Muscle layer of colon (tissue), 2 donors: ENCODE measurements around the gene MAPK12.
A peak's percentile ranks its signal among the peaks of the same experiment; 100 is the strongest.

Source experiments
- H3K27ac ChIP-seq: one replicate; pipeline ENCODE4 v1.7.0; 2013; ENCODE audit warnings: low read depth, mild to moderate bottlenecking, low read length, moderate library complexity
- H3K27me3 ChIP-seq, 2 donors: one replicate each; pipeline ENCODE4 v1.7.0; 2013; ENCODE audit warnings: low read length in 2 of 2, mild to moderate bottlenecking in 2 of 2; ENCODE audit not compliant: insufficient read depth in 2 of 2, control insufficient read depth in 1 of 2
- H3K36me3 ChIP-seq: one replicate; pipeline ENCODE4 v1.7.0; 2013; ENCODE audit warnings: mild to moderate bottlenecking, low read length; ENCODE audit not compliant: insufficient read depth
- H3K4me1 ChIP-seq: one replicate; pipeline ENCODE4 v1.7.0; 2013; ENCODE audit warnings: mild to moderate bottlenecking, low read length; ENCODE audit not compliant: insufficient read depth
- H3K4me3 ChIP-seq, 2 donors: one replicate each; pipeline ENCODE4 v1.7.0; 2013; ENCODE audit warnings: low read length in 2 of 2, low read depth in 1 of 2, mild to moderate bottlenecking in 1 of 2, moderate library complexity in 1 of 2
- H3K9ac ChIP-seq: one replicate; pipeline ENCODE4 v1.7.0; 2013; ENCODE audit warnings: low read length
- H3K9me3 ChIP-seq: one replicate; pipeline ENCODE4 v1.7.0; 2013; ENCODE audit warnings: mild to moderate bottlenecking, low read length
- donor health status: abdominal sarcoma.
- donor health status: Adenocarcinoma of cecum.

MAPK12 gene

GRCh38 chr22:50219800-50220602 lies 41.5 kb downstream of the MAPK12 start:
- peak overlapping the region in 1 of 2 donors; percentile 20 for H3K4me3 ChIP-seq
- no peak overlapping the region for H3K27ac ChIP-seq
- no peaks in the 10 kb centered on the region for H3K9me3 ChIP-seq
- H3K4me1 ChIP-seq = no peaks in the 10 kb centered on the region
- H3K27me3 ChIP-seq = no peaks in the 10 kb centered on the region
- no peak overlapping the region for H3K9ac ChIP-seq
- H3K36me3 ChIP-seq = peaks cover 76% of the 10 kb centered on the region

GRCh38 chr22:50218996-50219727 lies 42.3 kb downstream of the MAPK12 start:
- peaks cover 74% of the 10 kb centered on the region for H3K36me3 ChIP-seq
- H3K4me1 ChIP-seq = no peaks in the 10 kb centered on the region
- H3K4me3 ChIP-seq = no peak overlapping the region
- H3K27me3 ChIP-seq = no peaks in the 10 kb centered on the region
- H3K27ac ChIP-seq = no peak overlapping the region
- H3K9me3 ChIP-seq = no peaks in the 10 kb centered on the region
- no peak overlapping the region for H3K9ac ChIP-seq

DNA sequence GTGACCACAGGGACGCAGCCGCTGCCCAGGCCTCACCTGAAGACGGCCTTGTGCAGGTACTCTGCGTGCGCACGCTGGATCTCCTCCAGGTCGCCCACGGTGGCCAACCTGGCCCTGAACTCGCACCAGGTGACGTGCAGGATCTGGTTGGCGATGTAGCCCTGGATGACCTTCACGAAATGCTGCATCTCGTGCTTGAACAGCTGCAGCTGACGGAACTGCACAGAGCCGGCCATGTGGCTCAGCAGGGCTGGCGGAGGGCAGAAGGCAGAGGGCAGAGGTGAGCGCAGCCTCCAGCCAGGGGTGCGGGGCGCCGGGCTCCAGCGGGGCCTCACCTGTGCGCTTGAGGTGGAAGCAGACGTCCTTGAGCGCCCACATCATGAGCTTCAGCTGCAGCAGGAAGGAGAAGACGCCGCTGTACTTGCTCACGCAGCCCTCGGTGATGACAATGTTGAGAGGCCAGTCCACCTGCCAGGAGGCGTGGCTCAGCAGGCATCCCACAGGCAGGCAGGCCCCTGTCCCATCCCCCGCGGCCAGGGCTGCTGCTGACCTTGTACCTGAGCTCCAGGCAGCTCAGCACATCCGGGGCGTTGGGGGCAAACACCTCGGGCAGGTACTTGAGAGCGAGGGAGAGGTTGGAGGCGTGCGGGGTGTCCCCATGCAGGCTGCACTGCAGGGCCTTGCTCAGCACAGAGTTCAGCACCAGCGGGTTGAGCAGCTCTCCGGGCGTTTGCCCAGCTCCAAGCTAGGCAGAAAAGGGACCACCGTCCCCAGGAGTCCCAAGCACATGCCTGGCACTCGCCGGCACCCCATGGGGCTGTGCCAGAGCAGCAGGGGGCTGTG lies 43.1 kb downstream of the MAPK12 start:
- H3K4me3 ChIP-seq = no peak overlapping the region
- H3K4me1 ChIP-seq = no peaks in the 10 kb centered on the region
- no peaks in the 10 kb centered on the region for H3K9me3 ChIP-seq
- no peaks in the 10 kb centered on the region for H3K27me3 ChIP-seq
- peaks cover 69% of the 10 kb centered on the region for H3K36me3 ChIP-seq
- no peak overlapping the region for H3K9ac ChIP-seq
- H3K27ac ChIP-seq = no peak overlapping the region

DNA sequence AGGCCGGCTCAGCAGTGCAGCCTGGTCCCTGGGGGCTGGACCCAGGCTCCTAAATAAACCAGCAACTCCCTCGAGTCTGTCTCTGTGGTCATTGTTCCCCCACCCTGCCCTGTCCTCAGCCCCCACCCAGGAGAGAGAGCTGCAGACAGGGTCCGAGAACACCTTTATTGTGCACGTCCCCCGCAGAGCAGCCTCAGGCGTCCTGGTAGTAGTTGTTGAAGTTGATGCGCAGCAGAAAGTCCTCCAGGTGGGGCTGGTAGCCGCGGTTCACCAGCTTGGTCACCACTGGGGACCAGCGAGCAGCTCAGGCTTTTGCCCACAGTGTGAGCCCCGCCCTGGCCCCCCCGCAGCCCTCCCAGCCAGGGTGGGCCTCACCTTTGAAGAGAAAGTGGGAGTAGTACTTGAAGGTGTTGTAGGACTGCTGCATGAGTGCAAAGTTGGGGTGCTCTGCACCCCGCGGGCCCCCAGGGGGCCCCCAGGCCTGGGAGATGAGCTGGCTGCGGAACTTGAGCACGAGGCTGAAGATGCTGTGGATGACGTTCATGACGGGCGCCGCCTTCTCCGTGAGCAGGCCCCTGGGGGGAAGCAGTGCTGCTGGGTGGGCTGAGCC lies 43.8 kb downstream of the MAPK12 start:
- Histone ChIP-seq H3K4me1 (no peaks in the 10 kb centered on the region), H3K4me3 (no peak overlapping the region), H3K9ac (no peak overlapping the region), H3K36me3 (peaks cover 69% of the 10 kb centered on the region), H3K27ac (no peak overlapping the region), H3K27me3 (no peaks in the 10 kb centered on the region), H3K9me3 (no peaks in the 10 kb centered on the region)

- Histone ChIP-seq H3K27ac (no peak overlapping the region), H3K4me3 (no peak overlapping the region), H3K9me3 (no peaks in the 10 kb centered on the region), H3K9ac (no peak overlapping the region), H3K4me1 (no peaks in the 10 kb centered on the region), H3K36me3 (peaks cover 69% of the 10 kb centered on the region), H3K27me3 (no peaks in the 10 kb centered on the region)
Observed at GRCh38 chr22:50216684-50217520, 44.6 kb downstream of the MAPK12 start.

DNA sequence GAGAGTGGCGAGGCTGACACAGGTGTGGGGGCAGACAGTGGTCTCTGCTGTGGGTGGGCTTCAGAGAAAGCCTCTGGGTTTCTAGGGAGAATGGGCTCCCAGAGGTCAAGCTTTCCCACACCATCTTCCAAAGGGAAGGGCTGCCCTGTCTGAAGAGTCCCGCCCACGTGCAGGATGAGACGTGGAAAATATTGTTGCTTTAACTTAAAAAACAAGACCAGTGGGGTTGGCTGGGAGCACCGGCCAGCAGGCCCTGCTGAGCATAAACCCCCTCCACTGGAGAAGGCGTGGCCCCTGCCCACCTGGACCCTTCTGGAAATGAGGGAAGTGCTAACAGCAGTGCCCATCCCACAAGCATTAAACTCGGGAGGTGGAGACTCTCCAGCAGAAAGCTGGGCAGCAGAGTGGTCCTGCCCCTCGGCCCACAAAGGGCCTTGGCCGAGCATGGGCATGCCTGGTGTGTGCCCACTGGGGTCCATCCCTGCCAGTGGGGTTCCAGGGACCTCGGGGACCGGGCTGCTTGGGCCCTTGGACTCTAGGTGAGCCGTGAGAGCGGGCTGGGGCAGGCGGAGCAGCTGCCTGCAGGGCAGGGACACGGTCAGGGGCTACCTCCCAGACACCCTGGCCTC lies 45.3 kb downstream of the MAPK12 start:
- no peak overlapping the region for H3K27ac ChIP-seq

DNA sequence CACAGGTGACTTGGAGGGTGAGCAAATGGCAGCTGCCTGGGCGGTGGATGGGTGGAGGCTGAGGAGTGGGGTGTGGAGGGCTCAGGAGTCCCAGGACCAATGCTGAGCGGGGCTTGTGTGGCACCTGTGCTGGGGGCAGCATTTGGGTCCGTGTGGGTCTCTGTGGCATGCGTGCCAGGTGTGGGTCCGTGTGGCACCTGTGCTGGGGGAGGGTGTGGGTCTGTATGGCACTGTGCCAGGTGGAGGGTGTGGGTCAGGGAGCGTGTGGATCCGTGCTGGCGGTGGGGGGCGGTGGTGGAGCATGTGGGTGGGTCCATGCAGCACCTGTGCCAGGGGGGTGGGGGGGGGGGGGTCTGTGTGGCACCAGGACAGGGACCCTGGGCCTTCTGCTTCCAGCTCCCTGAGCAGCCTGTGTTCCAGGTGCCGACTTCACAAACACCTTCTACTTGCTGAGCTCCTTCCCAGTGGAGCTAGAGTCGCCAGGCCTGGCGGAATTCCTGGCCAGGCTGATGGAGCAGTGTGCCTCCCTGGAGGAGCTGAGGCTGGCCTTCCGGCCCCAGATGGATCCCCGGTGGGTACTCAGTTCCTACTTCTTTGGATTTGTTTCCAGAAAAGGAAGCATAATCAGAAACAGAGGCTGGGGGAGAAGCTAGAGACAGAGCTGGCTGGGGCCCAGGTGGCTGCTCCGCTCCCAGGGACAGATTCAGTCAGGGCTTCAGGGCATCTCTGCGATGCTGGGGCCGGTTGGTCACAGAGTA lies 46.0 kb downstream of the MAPK12 start:
- Histone ChIP-seq H3K4me1 (no peaks in the 10 kb centered on the region), H3K36me3 (peaks cover 64% of the 10 kb centered on the region)

More for the DNA sequence above, 45.3 kb downstream of the MAPK12 start:
- Histone ChIP-seq H3K4me1 (no peaks in the 10 kb centered on the region), H3K36me3 (peaks cover 64% of the 10 kb centered on the region), H3K27me3 (no peaks in the 10 kb centered on the region), H3K9me3 (no peaks in the 10 kb centered on the region), H3K4me3 (no peak overlapping the region), H3K9ac (no peak overlapping the region)

DNA sequence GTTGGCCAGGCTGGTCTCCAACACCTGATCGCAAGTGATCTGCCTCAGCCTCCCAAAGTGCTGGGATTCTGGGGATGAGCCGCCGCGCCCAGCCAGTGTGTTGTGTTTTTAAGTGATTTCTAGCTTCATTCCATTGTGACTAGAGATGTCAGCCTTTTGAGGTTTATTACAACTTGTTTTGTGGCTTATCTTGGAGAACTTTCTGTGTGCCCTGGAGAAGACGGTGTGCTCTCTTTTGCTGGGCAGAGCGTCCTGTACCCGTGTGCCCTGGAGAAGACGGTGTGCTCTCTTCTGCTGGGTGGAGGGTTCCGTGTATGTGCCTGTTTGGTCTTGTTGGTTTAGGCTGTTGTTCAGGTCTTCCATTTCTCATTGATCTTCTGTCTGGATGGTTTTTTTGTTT lies 48.2 kb downstream of the MAPK12 start:
- no peaks in the 10 kb centered on the region for H3K27me3 ChIP-seq
- H3K4me3 ChIP-seq = no peak overlapping the region
- H3K36me3 ChIP-seq = peaks cover 60% of the 10 kb centered on the region
- no peak overlapping the region for H3K27ac ChIP-seq
- H3K4me1 ChIP-seq = no peaks in the 10 kb centered on the region
- H3K9ac ChIP-seq = no peak overlapping the region
- no peaks in the 10 kb centered on the region for H3K9me3 ChIP-seq

More for the DNA sequence above, 46.0 kb downstream of the MAPK12 start:
- Histone ChIP-seq H3K27me3 (no peaks in the 10 kb centered on the region), H3K9me3 (no peaks in the 10 kb centered on the region), H3K9ac (no peak overlapping the region), H3K27ac (no peak overlapping the region), H3K4me3 (no peak overlapping the region)

GRCh38 chr22:50211147-50211546 lies 50.3 kb downstream of the MAPK12 start:
- Histone ChIP-seq H3K4me3 (no peak overlapping the region), H3K27ac (no peak overlapping the region), H3K9ac (no peak overlapping the region), H3K9me3 (no peaks in the 10 kb centered on the region), H3K27me3 (no peaks in the 10 kb centered on the region), H3K36me3 (peaks cover 56% of the 10 kb centered on the region), H3K4me1 (no peaks in the 10 kb centered on the region)
